Stomach smooth muscle (tissue), 2 donors: ENCODE data around the gene ZNF723.
"Not testable (repeated sequence)": the region's sequence is repeated elsewhere in the genome, so short reads cannot be mapped to it uniquely, and the experiment has no call there.

Experiments
- H3K27ac ChIP-seq: one replicate; pipeline ENCODE4 v1.7.0; 2013; ENCODE audit warnings: mild to moderate bottlenecking, low read length, inconsistent platforms
- H3K27me3 ChIP-seq, 2 donors: one replicate each; pipeline ENCODE4 v1.7.0; 2013; ENCODE audit warnings: low read length in 2 of 2; ENCODE audit not compliant: insufficient read depth in 2 of 2, control insufficient read depth in 1 of 2
- H3K36me3 ChIP-seq, 2 donors: one replicate each; pipeline ENCODE4 v1.7.0; 2013; ENCODE audit warnings: low read length in 2 of 2; ENCODE audit not compliant: control insufficient read depth in 2 of 2, insufficient read depth in 2 of 2
- H3K4me1 ChIP-seq: one replicate; pipeline ENCODE4 v1.7.0; 2013; ENCODE audit warnings: low read length; ENCODE audit not compliant: control insufficient read depth, insufficient read depth
- H3K4me3 ChIP-seq, 2 donors: one replicate each; pipeline ENCODE4 v1.7.0; 2013; ENCODE audit warnings: low read length in 2 of 2
- H3K9ac ChIP-seq, 2 donors: one replicate each; pipeline ENCODE4 v1.7.0; 2013; ENCODE audit warnings: low read length in 2 of 2, mild to moderate bottlenecking in 1 of 2
- H3K9me3 ChIP-seq, 2 donors: one replicate each; pipeline ENCODE4 v1.7.0; 2013; ENCODE audit warnings: low read length in 2 of 2; ENCODE audit not compliant: control insufficient read depth in 2 of 2
- donor health status: healthy.
- donor health status: Pancreatic carcinoma.

ZNF723 gene

DNA sequence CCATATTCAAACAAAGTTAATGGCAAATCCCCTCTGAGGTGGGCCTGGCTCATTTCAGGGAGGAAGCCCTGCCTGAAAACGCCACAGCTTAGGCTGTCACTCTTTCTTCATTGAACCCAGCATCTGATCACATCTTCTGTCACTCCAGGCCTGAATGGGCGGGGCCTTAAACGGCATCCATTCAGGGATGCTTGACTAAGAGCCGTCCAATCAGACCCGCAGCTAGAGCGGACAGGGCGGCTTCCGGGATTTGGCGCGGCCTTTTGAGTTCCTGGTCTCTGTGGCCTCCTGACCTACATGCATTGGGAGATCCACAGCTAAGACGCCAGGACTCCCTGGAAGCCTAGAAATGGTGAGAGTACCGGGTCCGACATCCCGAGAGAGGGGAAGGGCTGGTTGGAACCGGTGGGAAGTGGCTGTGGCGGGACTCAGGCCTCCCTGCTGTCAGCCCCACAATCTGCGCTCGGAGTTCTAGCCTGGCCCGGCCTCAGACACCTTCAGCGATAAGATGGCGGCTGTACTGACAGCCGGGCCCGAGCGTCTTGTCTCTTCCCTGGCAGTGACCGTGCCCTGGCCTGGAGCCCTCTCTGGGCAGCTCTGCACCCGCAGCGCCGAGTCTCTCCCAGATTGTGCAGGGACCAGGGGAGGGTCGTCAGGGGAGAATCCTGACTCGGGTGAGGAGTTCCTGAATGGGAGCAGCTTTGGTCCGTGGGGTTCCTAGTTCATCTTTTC lies at the start of gene ZNF723:
TSS of gene ZNF723 (plus strand) at position 261 of the 732 bp plus-strand sequence. CDS start at position 350, 89 bp downstream.
- Histone ChIP-seq H3K27ac (no peak within 1 kb of the TSS), H3K36me3 (no peaks in the 10 kb centered on the region), H3K4me3 (no peak within 1 kb of the TSS), H3K9ac (no peak within 1 kb of the TSS), H3K27me3 (no peaks in the 10 kb centered on the region), H3K9me3 (no peaks in the 10 kb centered on the region), H3K4me1 (no peaks in the 10 kb centered on the region)

DNA sequence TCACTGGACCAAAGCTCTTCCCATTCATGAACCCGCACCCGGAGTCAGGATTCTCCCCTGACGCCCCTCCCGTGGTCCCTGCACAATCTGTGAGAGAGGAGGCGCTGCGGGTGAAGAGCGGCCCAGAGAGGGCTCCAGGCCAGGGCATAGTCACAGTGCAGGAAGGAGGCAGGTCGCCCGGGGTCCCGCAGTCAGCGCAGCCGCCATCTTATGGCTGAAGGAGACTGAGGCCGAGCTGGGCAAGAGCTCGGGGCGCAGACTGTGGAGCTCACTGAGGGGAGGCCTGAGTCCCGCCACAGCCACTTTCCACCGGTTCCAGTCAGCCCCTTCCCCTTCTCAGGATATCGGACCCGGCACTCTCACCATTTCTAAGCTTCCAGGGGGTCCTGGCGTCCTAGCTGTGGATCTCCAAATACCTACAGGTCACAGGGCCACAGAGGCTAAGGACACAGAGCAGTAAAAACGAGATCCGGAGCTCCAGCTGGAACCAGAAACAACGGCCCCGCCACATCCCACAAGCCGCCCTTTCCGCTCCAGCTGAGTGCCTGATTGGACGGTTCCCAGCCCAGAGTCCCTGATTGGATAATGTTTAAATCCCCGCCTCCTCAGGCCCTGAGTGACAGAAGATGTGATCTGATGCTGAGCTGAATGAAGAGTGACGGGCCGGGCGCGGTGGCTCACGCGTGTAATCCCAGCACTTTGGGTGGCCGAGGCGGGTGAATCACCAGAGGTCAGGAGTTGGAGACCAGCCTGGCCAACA lies 48.3 kb upstream of the ZNF723 start, which contains the start of gene ZNF99:
TSS of gene ZNF99 (minus strand) at position 501 of the 760 bp plus-strand sequence. CDS start at position 366, 135 bp downstream.
- Histone ChIP-seq H3K27me3 (no peaks in the 10 kb centered on the region), H3K4me1 (no peaks in the 10 kb centered on the region), H3K27ac (no peak within 1 kb of the TSS), H3K4me3 (peak within 1 kb of the TSS in 1 of 2 donors; percentile 47), H3K9me3 (peaks cover 0 to 5% of the 10 kb centered on the region in 2 donors), H3K36me3 (no peaks in the 10 kb centered on the region), H3K9ac (no peak within 1 kb of the TSS)

DNA sequence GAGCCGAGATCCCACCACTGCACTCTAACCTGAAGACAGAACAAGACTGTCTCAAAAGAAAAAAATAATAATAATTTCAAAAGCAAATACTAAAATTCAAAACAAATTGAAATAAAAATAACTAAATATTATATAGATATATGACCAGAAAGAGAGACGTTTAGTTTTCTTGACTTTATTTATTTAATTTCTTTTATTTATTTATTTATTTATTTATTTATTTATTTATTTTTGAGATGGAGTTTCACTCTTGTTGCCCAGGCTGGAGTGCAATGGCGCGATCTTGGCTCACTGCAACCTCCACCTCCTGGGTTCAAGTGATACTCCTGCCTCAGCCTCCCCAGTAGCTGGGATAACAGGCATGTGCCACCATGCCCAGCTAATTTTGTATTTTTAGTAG lies 39.2 kb upstream of the ZNF723 start:
- H3K4me3 ChIP-seq, H3K9me3 ChIP-seq, H3K4me1 ChIP-seq, H3K27me3 ChIP-seq, H3K27ac ChIP-seq, H3K9ac ChIP-seq, H3K36me3 ChIP-seq: not testable (repeated sequence)

DNA sequence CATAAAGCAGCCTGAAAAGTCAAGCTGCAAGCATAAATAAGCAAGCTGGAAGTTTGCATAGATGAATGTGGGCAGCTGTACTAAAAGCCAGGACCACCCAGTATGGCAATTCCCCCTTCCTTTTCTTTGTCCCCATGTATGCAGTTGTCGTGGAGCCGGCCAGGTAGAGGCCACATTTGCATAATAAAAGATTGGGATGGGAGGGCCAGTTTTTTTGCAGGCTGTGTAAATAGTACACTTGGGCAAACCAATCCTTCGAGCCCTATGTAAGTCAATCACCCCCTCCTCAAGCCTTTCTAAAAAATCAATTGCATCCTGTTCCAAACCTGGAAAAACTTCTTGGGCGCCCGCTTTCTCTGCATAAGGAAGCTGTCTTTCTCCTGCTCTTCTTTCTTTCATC lies 35.1 kb upstream of the ZNF723 start:
- Histone ChIP-seq H3K27me3 (no peaks in the 10 kb centered on the region), H3K4me1 (no peaks in the 10 kb centered on the region), H3K4me3 (no peak overlapping the region), H3K27ac (no peak overlapping the region), H3K9me3 (no peaks in the 10 kb centered on the region), H3K36me3 (no peaks in the 10 kb centered on the region), H3K9ac (no peak overlapping the region)

DNA sequence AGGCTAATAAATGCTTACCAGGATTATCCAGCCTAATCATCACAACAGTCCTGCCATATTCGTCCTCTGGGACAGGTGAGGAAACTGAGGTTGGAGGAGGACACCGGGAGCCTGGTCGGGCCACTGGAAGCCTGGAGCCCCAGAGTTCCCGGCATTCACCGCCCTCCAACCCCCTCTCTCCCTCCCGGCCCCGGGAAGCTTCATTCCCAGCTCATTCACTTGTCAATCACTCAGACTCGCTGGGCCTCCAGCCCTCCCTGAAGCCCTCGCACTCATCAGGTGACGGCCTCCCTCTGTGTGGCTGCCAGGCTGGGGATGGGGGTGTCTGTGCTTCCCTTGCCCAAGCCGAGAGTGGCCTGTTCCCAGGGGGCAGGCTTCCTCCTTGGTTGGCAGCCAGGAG lies 25.7 kb upstream of the ZNF723 start:
- Histone ChIP-seq H3K36me3 (no peaks in the 10 kb centered on the region), H3K27ac (no peak overlapping the region), H3K9me3 (peaks cover 0 to under 1% of the 10 kb centered on the region in 2 donors), H3K27me3 (peaks cover 0 to 2% of the 10 kb centered on the region in 2 donors), H3K9ac (no peak overlapping the region), H3K4me3 (no peak overlapping the region), H3K4me1 (no peaks in the 10 kb centered on the region)

DNA sequence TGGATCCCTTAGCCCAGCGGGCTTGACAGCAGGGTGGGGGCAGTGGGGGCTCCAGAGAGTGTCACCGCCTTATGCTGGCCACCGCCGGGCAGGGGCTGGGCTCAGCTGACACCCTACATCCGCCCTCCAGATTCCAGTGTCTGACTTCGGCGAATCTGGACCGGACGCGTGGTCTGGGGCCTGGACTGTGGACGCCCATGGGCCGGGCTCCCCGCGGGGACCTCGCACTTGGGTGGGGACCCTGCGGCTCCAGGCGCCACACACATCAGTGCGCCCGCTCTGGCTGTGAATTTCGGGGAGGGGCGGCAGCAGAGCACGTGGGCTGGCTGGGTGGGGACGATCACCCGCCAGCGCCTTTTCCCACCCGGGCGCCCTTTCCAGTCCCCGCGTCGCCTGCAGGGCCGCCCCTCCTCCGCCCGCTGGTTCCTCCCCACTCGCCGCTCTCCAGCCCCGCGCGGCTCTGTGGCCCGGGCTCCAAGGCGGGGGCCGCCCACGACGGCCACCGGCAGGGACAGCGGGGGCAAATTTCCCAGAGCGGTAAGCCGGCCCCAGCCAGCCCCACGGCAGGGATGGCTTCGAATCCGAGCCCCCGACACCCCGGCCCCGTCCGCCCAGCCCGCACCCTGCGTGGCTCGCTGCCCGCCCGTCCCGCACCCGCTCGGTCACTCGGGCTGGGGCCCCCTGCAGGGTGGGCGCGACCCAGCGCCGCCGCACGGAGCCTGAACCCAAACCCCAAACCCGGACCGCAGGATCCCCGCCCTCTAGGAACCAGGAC lies 24.8 kb upstream of the ZNF723 start:
- no peak overlapping the region for H3K27ac ChIP-seq
- no peak overlapping the region for H3K4me3 ChIP-seq

DNA sequence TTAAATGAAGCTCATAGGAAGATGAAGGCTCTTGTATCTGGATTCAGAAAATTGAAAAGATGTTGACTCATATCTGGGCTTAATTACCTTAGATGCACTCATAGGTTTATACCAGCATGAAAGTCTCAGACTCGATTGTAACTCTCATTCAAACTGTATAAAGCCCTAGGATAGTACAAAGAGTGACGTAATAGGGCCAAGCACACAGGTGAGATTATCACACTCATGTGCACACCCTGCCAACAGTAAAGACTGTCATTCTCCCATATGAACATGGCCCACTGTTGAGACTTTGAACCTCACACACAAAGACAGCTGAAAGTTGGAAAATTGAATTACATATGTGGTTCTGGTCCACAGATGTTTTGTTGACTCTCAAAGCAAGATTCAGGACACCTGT lies 18.0 kb upstream of the ZNF723 start:
- Histone ChIP-seq H3K27me3 (peaks cover 0 to 2% of the 10 kb centered on the region in 2 donors), H3K36me3 (no peaks in the 10 kb centered on the region), H3K27ac (no peak overlapping the region), H3K4me3 (no peak overlapping the region), H3K9me3 (peaks cover 3 to 4% of the 10 kb centered on the region in 2 donors), H3K4me1 (no peaks in the 10 kb centered on the region), H3K9ac (no peak overlapping the region)

More for the DNA sequence above, 24.8 kb upstream of the ZNF723 start:
- Histone ChIP-seq H3K27me3 (peaks cover 0 to 2% of the 10 kb centered on the region in 2 donors), H3K4me1 (no peaks in the 10 kb centered on the region), H3K36me3 (no peaks in the 10 kb centered on the region), H3K9me3 (peaks cover 0 to 4% of the 10 kb centered on the region in 2 donors), H3K9ac (no peak overlapping the region)

DNA sequence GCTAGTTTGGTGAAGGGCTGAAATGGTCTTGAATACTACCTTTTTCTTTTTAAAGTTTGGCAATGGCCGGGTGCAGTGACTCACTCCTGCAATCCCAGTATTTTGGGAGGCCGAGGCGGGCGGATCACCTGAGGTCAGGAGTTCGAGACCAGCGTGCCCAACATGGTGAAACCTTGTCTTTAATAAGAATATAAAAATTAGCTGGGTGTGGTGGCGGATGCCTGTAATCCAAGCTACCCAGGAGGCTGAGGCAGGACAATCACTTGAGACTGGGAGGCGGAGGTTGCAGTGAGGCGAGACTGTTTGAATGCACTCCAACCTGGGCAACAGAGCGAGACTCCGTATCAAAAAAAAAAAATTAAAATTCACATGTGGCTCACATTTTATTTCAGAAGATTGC lies 880 bp upstream of the ZNF723 start:
- H3K27me3 ChIP-seq: no peaks in the 10 kb centered on the region
- no peaks in the 10 kb centered on the region for H3K9me3 ChIP-seq
- no peak overlapping the region for H3K27ac ChIP-seq
- H3K4me1 ChIP-seq: no peaks in the 10 kb centered on the region
- H3K9ac ChIP-seq: no peak overlapping the region
- no peaks in the 10 kb centered on the region for H3K36me3 ChIP-seq
- no peak overlapping the region for H3K4me3 ChIP-seq

DNA sequence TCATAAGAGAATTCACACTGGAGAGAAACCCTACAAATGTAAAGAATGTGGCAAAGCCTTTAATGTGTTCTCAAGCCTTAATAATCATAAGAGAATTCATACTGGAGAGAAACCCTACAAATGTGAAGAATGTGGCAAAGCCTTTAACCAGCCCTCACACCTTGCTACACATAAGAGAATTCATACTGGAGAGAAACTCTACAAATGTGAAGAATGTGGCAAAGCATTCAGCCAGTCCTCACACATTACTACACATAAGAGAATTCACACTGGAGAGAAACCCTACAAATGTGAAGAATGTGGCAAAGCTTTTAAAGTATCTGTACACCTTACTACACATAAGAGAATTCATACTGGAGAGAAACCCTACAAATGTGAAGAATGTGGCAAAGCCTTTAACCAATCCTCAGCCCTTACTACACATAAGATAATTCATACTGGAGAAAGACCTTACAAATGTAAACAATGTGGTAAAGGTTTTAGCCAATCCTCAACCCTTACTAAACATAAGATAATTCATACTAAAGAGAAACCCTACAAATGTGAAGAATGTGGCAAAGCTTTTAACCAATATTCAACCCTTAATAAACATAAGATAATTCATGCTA lies 25.7 kb downstream of the ZNF723 start:
- H3K27me3 ChIP-seq, H3K36me3 ChIP-seq, H3K27ac ChIP-seq, H3K4me3 ChIP-seq, H3K9ac ChIP-seq, H3K4me1 ChIP-seq: not testable (repeated sequence)
- H3K9me3 ChIP-seq: peaks cover 4 to 13% of the 10 kb centered on the region in 2 donors

DNA sequence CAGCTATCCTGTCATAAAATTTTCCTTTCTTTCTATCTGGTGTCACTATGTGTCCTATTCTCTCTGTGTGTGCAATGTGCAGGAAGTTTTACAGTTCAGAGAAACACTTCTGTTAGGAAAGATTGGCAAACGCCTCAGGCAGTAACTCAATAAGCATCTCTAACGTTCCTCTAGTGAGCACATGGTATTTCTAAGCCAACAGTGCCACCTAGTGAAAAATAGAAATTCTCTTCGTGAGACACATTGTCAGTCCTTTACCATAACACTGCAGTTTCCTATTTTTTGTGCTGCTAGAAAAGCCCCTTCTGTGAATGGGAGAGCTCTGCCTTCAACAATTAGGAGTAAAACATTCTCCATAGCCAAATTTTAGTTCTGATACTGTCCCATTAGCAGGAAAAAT lies 50.7 kb downstream of the ZNF723 start:
- Histone ChIP-seq H3K27ac (no peak overlapping the region), H3K9ac (no peak overlapping the region), H3K4me1 (no peaks in the 10 kb centered on the region), H3K4me3 (no peak overlapping the region), H3K36me3 (no peaks in the 10 kb centered on the region), H3K27me3 (no peaks in the 10 kb centered on the region), H3K9me3 (no peaks in the 10 kb centered on the region)
